Measurements from ENCODE around the gene PIH1D1.

PIH1D1 gene

GRCh38 chr19:49432141-49433073 lies 19.2 kb downstream of the PIH1D1 start:
- no peak for DNase-seq

- no peak for DNase-seq
These were observed 20.3 kb downstream of the PIH1D1 start for GRCh38 chr19:49431330-49431749.

- no peak for DNase-seq
These were observed 20.8 kb downstream of the PIH1D1 start for GRCh38 chr19:49430678-49431329.

GRCh38 chr19:49430172-49430677 lies 21.4 kb downstream of the PIH1D1 start:
- no peak for DNase-seq

- no peak for DNase-seq
These were observed 22.8 kb downstream of the PIH1D1 start for GRCh38 chr19:49428547-49429451.

- DNase-seq = no peak
These were observed 23.6 kb downstream of the PIH1D1 start for GRCh38 chr19:49427855-49428546.

- DNase-seq = no peak
These were observed 24.3 kb downstream of the PIH1D1 start for GRCh38 chr19:49427339-49427738.

GRCh38 chr19:49425922-49426592 lies 25.6 kb downstream of the PIH1D1 start:
- no peak for DNase-seq

GRCh38 chr19:49425178-49425577 lies 26.4 kb downstream of the PIH1D1 start, which contains the start of gene GFY:
GFY (plus strand) TSS chr19:49425388; CDS start chr19:49426431, 1,043 bp downstream.
- DNase-seq = no peak

- no peak for DNase-seq
These were observed 27.7 kb downstream of the PIH1D1 start for GRCh38 chr19:49423985-49424303.

- DNase-seq = no peak
These were observed 28.3 kb downstream of the PIH1D1 start, which contains the start of gene PTH2 for GRCh38 chr19:49423071-49423984. PTH2 (minus strand) TSS chr19:49423441; CDS start chr19:49423339, 102 bp downstream.

- DNase-seq = peak; percentile 35
These were observed 29.1 kb downstream of the PIH1D1 start for GRCh38 chr19:49422407-49423070.

- DNase-seq = no peak
These were observed 29.8 kb downstream of the PIH1D1 start for GRCh38 chr19:49421878-49422202.

GRCh38 chr19:49421039-49421877 lies 30.4 kb downstream of the PIH1D1 start:
- no peak for DNase-seq

GRCh38 chr19:49420227-49420626 lies 31.4 kb downstream of the PIH1D1 start:
- DNase-seq = no peak

GRCh38 chr19:49419173-49419572 lies 32.4 kb downstream of the PIH1D1 start:
- DNase-seq = no peak

- DNase-seq = no peak
These were observed 33.1 kb downstream of the PIH1D1 start for GRCh38 chr19:49418511-49418910.

GRCh38 chr19:49417088-49417487 lies 34.5 kb downstream of the PIH1D1 start:
- no peak for DNase-seq

GRCh38 chr19:49415810-49416200 lies 35.8 kb downstream of the PIH1D1 start:
- DNase-seq = no peak
